GM21737 (cell line): ENCODE results near the gene C1QTNF12.
"Not testable (repeated sequence)": the region's sequence is repeated elsewhere in the genome, so short reads cannot be mapped to it uniquely, and the experiment has no call there.

Experiments used
- ATAC-seq: cut with Tn5 transposase; IDR thresholded peaks from one replicate; pipeline ENCODE4 v1.9.1; 2021; ENCODE audit warnings: mild to moderate bottlenecking, moderate library complexity; ENCODE audit not compliant: unreplicated experiment

C1QTNF12 gene

DNA sequence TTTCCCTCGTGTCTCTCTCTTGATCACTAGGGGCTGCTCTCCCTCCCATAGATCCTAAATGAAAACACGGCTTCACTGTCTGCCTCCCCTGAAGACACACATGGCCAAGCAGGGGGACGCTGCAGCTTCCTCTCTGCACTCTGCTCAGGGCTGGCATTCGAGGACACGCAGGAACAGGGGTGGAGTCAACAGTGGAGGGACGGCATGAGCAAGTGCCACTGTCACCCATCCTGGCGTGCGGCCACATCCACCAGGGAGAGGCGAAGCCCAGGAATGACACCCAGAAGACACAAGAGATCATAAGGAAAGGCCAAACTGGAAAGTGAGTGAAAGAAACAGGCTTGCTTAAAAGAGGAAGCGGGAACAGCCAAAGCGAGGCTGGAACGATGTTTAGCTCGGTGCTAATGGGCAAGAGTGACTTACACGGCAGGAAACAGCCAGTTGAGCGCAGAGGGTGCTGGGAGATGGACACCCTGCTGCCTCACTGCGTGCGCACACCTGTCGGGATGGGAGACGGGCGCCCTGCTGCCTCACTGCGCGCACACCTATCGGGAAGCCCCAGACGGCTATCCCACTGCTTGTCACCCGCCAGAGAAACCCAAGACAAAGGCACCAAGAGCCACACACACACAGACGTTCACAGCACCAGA is 13.6 kb upstream of the C1QTNF12 start:
- ATAC-seq, result no peak

DNA sequence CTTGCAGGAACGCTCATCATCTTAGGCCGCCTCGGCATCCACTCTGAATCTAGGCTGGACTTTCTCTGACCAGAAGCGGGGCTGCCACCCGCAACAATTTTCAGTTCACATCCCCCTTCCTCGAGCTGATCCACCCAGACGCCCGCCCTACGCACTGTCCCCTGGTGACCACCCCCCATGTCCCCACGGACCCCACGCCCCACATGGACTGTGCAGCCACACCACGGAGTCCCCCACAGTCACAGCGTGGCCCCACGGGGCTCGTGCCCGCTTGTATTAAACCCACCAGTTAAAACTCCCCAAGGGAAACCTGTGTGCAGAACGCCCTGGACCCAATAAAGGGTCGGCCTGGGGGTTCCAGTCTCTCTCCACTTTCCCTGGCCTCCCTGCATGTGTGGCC is 13.0 kb upstream of the C1QTNF12 start:
- no peak for ATAC-seq

DNA sequence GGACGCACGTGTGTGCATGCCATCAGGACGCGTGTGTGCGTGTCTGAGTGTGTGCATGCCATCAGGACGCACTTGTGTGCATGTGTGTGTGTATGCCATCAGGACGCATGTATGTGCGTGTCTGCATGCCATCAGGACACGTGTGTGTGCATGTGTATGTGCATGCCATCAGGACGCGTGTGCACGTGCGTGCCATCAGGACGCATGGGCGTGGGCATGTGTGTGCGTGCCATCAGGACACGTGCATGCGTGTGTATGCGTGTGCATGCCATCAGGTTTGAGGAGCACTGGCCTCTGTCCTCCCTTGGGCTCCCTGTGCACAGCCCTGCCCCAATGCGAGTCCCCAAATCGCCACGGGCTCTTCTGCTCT is 12.6 kb upstream of the C1QTNF12 start:
- ATAC-seq, result no peak

DNA sequence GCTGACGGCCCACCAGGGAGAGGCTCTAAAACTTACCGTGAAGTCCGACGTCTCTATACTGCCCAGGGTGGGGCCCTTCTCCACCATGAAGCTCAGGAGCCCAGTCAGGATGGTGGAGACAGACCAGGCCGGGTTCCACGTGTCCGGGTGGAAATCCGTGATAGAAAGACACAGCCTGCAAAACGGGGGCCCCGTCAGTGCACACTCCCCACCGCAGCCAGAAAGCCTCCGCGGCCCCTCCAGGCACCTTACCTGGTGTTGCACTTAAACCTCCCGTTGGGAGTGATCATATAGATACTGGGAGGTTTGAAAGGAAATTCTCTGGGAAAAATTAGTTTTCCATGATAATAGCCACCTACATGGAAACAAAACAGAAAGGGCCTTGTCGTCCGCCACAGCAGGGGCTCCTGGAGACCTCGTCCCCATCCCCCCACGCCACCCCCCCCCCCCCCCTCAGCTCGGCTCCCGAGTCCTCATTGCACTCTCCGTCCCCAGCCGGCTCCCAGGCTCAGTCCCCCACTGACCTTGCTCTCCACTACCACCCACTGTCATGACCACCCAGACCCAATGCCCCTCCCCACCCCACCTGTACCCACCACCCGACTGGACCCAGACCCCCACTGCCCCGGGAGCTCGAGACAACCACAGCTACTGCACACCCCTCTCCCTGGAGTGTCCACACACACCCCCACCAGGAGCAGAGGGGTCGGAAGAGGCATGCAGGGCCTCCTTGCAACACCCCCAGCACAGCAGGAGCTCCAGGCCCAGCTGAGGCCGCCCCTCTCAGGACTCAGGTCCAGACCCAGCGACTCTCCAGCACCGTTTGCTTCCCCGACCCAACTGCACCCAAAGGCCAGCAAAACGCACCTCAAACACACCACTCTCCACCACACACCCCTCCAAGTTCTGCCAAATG is 10.7 kb upstream of the C1QTNF12 start:
- ATAC-seq, result no peak

DNA sequence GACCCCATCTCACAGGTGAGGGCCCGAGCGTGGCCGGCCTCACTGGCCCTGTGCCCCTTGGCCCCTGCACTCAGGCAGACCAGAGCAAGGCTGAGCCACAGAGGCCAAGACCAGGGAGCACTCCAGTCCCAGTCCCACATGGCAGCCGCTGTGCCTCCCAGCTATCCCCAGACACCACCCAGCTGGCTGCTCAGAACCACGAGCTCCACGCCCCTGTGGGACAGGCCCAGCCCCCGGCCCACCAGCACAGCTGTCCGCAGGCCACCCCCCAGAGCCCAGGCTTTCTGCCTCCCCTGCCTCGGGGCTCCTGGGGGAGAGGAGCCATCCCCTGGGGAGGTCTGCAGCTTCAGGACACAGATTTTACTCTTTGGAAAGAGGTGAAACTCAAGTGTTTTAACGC is 9.1 kb upstream of the C1QTNF12 start:
- no peak for ATAC-seq

DNA sequence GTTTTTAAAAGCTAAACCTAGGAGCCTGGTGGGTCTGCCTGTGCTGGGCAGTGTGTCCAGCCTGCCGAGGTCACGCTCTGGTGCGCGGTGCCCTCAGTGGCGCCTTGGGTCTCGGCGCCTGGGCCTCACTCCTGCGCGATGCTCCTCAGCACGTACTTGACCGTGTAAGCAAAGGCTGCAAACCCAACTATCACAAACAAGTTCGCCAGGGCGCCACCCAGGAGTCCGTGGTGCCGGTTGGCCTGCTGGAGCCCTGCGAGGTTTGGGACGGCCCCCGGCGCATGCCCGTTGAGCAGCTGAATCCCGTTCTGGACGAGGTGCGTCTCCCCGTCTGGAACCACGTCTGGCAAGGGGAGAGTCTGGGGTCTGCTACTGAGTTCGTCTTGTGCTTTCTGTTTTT is 8.6 kb upstream of the C1QTNF12 start:
- ATAC-seq, result no peak

DNA sequence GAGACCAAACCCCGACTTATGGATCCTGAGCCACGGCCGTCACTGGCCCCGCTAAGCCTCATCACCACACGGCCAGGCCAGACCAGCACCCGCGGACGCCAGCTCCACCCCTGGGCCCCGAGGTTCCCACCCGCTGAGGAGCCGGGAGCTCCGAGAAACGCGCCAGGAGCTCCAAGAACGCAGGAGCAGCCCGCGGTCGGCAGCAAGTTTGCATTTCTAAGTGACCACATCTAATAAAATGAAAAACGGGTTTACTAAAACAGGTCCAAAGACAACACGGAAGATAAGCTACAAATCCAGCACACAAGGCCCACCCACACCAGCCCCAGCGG is 8.1 kb upstream of the C1QTNF12 start:
- ATAC-seq, result no peak

DNA sequence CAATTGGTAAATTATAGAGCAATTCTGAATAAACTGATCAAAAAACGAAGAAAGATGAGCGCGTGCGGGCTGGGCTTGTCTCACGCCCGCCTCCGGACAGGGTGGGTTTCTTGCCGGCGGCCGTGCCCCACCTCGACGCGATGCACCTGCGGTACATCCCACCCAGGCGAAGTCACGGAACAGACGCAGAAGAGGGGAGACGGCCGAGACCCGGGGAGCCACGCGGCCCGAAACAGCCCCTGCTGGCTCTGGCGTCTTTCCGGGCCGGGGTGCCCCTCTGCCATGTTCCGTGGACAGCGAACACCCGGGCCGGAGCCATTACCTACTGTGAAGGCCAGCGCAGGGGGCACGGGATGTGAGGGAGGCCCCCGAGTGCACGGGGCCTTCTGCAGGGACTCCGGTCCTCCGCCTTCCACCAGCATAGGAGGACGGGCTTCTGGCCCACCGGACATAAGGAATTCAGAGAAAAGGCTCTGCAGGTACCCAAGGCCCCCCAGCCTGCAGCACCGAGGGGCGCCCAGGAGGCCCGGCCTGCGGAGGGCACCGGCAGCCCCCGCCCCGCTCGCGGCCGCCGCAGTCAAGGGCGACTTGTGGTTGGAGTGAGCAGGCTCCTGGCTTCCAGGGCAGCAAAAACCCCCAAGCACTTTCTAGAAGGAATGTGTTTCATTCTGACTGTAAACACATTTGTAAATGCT is 7.6 kb upstream of the C1QTNF12 start:
- ATAC-seq, result no peak

DNA sequence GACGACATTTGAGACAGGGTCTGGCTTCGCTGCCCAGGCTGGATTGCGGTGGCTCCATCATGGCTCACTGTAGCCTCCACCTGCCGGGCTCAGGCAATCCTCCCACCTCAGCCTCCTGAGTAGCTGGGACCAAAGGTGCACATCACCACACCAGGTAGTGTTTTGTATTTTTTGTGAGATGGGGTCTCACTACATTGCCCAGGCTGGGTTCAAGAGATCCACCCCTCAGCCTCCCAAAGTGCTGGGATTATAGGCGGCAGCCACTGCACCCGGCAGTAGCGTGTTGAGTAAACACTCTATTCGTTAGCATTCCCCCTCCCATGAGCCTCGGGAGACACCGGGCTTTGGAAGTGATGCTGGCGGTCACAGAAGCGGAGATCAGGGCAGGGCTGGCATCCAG is 6.8 kb upstream of the C1QTNF12 start:
- ATAC-seq, result no peak

DNA sequence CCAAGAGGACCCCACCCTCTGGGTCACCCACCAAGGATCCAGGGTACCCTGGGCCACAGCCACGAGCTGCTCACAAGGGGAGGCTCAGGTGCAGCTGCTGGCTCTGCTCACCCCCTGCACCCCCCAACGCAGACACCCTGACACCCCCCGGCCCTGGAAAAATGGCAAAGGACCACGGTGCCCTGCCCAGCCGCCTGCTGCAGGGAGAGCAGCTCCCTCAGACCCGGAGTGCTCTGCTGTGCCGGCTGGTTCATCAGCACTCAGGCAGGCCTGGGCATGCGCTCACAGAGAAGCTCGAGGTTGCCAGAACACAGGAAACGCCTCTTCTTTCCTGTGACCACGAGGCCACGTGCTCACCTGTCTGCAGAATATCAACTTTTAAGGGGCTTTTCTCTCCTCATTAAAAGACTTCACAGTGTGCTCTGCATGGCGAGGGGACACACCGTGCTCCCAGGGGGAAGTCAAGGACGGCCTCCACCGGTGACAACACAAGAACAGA is 4.3 kb upstream of the C1QTNF12 start:
- no peak for ATAC-seq

DNA sequence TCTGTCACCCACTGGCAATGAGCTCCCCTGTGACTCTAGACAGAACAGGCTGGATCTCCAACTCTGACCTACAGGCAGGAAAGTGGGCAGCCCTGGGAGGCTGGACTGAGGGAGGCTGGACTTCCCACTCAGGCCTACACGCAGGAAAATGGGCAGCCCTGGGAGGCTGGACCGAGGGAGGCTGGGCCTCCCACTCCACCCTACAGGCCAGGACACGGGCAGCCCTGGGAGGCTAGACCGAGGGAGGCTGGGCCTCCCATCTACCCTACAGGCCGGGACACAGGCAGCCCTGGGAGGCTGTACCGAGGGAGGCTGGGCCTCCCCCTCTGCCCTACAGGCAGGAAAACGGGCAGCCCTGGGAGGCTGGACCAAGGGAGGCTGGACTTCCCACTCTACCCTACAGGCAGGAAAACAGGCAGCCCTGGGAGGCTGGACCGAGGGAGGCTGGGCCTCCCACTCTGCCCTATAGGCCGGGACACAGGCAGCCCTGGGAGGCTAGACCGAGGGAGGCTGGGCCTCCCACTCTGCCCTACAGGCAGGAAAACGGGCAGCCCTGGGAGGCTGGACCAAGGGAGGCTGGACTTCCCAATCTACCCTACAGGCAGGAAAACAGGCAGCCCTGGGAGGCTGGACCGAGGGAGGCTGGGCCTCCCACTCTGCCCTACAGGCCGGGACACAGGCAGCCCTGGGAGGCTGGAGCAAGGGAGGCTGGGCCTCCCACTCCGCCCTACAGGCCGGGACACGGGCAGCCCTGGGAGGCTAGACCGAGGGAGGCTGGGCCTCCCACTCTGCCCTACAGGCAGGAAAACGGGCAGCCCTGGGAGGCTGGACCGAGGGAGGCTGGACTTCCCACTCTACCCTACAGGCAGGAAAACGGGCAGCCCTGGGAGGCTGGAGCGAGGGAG is 1.7 kb upstream of the C1QTNF12 start:
- ATAC-seq, result not testable (repeated sequence)

DNA sequence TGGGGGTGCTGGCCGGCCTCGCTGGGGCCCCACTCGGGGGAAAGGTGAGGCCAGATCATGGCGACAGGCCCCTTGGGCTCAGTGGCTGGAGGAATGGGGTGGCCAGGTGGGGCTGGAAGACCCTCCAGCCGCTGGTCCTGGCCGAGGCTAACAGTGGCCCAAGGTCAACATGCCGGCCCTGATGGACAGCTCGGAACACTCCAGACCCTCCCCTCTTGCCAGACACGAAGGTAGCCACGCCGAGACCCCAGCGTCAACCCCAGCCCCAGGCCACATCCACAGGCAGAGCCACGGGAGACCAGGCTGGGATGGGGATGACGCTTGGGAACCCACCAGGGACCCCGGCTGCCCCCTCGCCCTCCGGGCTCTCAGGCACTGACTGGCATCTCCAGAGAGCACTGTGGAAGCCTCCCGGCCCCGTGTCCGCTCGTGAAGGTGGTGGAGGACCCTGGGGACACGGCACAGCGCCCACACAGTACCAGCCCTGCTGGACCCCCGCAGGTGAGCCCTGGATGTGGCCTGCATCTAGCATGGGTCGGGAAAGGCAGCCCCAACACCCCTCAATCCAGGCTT is 905 bp upstream of the C1QTNF12 start:
- ATAC-seq, result no peak

DNA sequence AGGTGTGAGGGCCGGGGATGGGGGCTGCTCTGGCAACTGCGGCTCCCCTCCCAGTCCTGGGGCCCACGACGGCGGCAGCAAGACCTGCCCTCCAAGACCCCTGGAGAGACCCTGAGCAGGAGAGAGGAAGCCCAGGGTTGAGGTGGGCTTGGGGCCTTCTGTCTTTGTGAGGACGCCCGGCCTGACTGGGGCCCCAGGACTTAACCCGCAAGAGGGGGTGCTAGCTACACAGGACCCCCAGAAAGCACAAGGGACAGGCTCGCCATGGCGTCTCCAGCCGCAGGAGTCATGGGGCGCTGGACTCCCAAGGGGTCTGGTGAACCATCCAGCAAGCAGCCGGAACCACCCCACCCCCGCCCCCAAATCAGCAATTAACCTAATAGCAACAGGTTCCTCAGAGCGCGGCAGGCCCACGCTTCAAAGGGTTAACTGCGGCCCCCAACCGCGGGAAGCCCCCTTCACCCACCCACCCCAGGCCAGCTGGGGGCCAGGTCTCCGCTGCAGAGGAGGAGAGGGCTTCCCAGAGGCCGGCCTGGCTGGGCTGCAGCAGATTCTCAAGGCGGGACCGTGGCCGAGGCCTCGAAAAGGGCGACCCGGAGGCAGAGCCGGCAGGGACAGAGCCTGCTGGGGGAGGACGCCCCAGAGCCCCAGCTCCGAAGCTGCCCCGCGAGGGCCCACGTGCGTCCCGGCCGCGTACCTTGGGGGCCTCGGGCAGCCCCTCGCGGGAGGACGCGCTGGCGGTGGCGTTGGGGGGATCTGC is 525 bp downstream of the C1QTNF12 start:
- no peak for ATAC-seq

DNA sequence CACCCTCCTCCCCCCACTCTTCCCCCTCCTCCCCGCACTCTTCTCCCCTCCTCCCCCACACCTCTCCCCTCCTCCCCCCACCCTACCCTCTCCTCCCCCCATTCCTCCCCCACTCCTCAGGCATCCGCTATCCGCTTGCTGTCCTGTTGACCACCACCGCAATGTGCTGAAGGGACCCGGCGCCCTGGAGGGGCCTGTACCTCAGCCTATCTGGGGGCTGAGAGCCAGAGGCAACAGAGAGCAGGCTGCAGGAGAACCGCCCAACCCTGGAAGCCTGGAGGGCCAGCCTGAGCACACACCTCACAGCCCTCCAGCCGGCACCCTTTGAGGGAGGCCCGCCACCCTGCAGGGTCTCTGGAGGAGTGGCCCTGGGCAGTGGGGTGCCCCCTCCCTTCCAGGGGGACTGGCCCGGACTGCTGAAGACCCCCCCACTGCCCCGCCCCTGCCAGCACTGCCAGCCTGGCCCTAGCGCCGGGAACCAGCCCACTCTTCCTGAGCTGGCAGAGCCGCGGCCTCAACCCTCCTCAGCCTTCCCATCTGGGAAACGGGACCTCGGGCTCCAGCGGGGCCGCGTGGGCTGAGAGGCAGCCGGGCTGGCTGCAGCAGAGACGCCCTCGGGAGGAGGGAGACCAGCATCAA is 1.2 kb downstream of the C1QTNF12 start:
- no peak for ATAC-seq

DNA sequence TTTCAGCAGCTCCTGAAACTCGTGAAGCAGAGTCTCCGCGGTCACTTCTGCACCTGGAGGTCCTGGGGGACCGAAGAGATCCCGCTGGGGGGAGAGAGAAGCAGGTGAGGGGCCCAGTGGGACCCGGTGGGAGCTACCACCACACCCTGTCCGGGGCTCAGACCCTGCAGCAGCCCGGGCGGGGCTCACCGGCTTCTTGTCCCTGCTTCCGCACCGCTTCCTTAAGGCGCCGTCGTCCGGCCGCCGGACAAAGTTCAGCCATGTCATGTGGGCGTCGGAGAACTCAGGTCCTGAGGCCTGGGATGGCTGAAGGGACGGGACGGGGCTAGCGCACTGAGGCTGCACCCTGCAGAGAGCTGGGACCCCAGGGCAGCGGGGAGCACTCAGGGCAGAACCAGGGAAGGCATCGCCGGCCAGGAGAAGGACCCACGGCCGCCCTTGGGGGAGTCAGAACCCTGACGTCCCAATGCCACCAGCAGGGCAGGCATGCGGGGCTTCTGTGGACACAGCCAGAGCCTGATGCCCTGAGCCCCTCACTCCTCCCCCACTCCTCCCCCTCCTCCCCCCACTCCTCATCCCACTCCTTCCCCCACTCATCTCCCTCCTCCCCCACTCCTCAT is 2.2 kb downstream of the C1QTNF12 start:
- no peak for ATAC-seq

DNA sequence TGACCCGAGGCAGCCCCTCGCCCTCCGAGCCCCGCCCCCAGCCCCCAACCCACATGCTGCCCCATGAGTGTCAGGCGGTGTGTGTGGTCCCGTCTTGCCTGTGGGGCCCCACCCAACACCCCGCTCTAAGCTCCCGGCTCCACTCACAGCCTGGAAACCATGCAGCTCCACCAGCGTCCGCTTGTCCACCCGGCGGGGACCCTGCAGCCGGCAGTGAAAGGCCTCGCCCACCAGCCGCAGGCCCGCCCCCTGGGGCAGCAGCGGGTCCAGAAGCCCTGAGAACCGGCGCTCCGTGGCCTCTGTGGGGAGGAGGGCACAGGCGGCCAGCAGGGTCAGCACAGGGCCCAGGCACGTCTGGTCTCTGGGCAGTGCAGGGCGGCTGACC is 2.7 kb downstream of the C1QTNF12 start:
- ATAC-seq, result no peak

DNA sequence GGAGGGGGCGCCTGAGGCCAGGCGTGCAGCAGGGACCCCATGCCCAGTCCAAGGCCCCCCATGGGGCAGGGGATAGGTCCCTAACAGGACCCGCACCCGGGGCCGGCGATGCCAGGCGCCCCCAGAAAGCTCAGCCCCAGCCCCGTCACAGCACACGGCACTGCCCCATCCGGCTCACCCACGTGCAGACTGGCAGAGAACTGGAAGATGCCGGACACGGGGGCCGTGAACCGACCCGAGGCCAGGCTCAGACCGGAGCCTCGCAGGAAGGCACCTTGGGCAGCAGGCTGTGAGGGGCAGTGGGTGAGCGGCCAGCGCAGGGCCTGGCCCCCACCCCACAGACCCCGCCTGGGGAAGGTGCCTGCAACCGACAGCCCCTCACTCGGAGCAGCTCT is 3.3 kb downstream of the C1QTNF12 start:
- ATAC-seq, result no peak

DNA sequence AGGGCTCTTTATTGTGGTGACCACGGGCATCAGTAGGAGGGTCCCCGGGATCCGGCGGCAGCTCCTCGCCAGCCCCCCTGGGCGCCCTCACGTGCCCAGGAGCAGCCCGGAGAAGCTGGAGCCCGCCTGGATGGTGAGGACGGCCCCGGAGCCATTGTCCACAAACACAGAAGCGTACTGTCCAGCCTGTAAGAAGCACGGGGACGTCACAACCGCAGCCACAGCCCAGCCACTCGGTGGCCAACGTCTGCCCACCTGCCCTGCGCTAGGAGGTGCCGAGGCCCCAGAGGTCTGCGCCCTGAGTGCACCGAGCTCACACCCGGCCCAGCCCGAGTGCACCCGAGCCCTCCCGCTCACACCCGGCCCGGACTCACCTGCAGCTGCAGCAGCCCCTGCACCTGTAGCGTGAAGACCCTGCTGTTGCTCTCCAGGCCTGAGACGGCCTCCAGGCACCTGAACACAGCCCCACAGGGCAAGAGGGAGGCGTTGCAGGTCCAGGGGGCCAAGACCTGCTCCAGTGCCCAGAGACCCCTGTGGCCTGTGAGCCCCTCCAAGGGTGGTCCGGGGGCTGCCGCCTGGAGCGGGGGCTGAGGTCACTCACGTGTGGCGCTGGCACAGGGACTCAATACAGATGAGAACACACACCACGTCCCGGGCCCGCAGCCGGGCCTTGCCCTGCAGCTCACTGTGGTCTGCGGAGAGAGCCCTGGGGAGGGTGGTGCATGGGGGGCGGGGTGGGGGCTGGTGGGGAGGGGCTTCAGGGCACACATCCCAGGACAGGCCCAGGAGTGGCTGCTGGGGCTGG is 3.9 kb downstream of the C1QTNF12 start:
- ATAC-seq, result no peak
